Measurements from ENCODE around the gene LDLRAD3.

The LDLRAD3 gene

GRCh38 chr11:36229091-36229705 is 285.3 kb downstream of the LDLRAD3 start:
- in situ Hi-C loops (cut with MboI; ENCODE audit: low sequenced_read_pairs): no loop called here

GRCh38 chr11:36230779-36231699 is 287.2 kb downstream of the LDLRAD3 start:
- in situ Hi-C loops (cut with MboI; ENCODE audit: low sequenced_read_pairs): no loop called here

GRCh38 chr11:36233204-36233603 is 289.3 kb downstream of the LDLRAD3 start:
- in situ Hi-C loops (cut with MboI; ENCODE audit: low sequenced_read_pairs): no loop called here

- in situ Hi-C loops (cut with MboI; ENCODE audit: low sequenced_read_pairs): no loop called here
Observed at GRCh38 chr11:36234825-36235224, 291.0 kb downstream of the LDLRAD3 start.

- in situ Hi-C loops (cut with MboI; ENCODE audit: low sequenced_read_pairs): no loop called here
Observed at GRCh38 chr11:36235750-36236149, 291.9 kb downstream of the LDLRAD3 start.

- in situ Hi-C loops (cut with MboI; ENCODE audit: low sequenced_read_pairs): no loop called here
Observed at GRCh38 chr11:36237391-36237790, 293.5 kb downstream of the LDLRAD3 start.

- in situ Hi-C loops (cut with MboI; ENCODE audit: low sequenced_read_pairs): no loop called here
Observed at GRCh38 chr11:36238036-36238631, 294.3 kb downstream of the LDLRAD3 start.

GRCh38 chr11:36238881-36239280 is 295.0 kb downstream of the LDLRAD3 start:
- in situ Hi-C loops (cut with MboI; ENCODE audit: low sequenced_read_pairs): no loop called here

- in situ Hi-C loops (cut with MboI; ENCODE audit: low sequenced_read_pairs): no loop called here
Observed at GRCh38 chr11:36239636-36240035, 295.8 kb downstream of the LDLRAD3 start.

- in situ Hi-C loops (cut with MboI; ENCODE audit: low sequenced_read_pairs): no loop called here
Observed at GRCh38 chr11:36240173-36240572, 296.3 kb downstream of the LDLRAD3 start.

GRCh38 chr11:36240801-36241200 is 296.9 kb downstream of the LDLRAD3 start:
- in situ Hi-C loops (cut with MboI; ENCODE audit: low sequenced_read_pairs): no loop called here

- in situ Hi-C loops (cut with MboI; ENCODE audit: low sequenced_read_pairs): no loop called here
Observed at GRCh38 chr11:36241497-36241896, 297.6 kb downstream of the LDLRAD3 start.

GRCh38 chr11:36243641-36244040 is 299.8 kb downstream of the LDLRAD3 start:
- in situ Hi-C loops (cut with MboI; ENCODE audit: low sequenced_read_pairs): no loop called here

- in situ Hi-C loops (cut with MboI; ENCODE audit: low sequenced_read_pairs): no loop called here
Observed at GRCh38 chr11:36247493-36247892, 303.6 kb downstream of the LDLRAD3 start.

- in situ Hi-C loops (cut with MboI; ENCODE audit: low sequenced_read_pairs): no loop called here
Observed at GRCh38 chr11:36248436-36248835, 304.6 kb downstream of the LDLRAD3 start.

- in situ Hi-C loops (cut with MboI; ENCODE audit: low sequenced_read_pairs): no loop called here
Observed at GRCh38 chr11:36249246-36249645, 305.4 kb downstream of the LDLRAD3 start.

GRCh38 chr11:36251823-36252222 is 308.0 kb downstream of the LDLRAD3 start:
- in situ Hi-C loops (cut with MboI; ENCODE audit: low sequenced_read_pairs): no loop called here

GRCh38 chr11:36253238-36253637 is 309.4 kb downstream of the LDLRAD3 start:
- in situ Hi-C loops (cut with MboI; ENCODE audit: low sequenced_read_pairs): no loop called here

GRCh38 chr11:36254713-36255112 is 310.9 kb downstream of the LDLRAD3 start:
- in situ Hi-C loops (cut with MboI; ENCODE audit: low sequenced_read_pairs): no loop called here

- in situ Hi-C loops (cut with MboI; ENCODE audit: low sequenced_read_pairs): no loop called here
Observed at GRCh38 chr11:36257351-36257750, 313.5 kb downstream of the LDLRAD3 start.

- in situ Hi-C loops (cut with MboI; ENCODE audit: low sequenced_read_pairs): no loop called here
Observed at GRCh38 chr11:36258730-36259360, 315.0 kb downstream of the LDLRAD3 start.
